Chondrocyte (in vitro differentiated cells): ENCODE data around the gene BSX. TPM values are rescaled to one million over a fixed set of nuclear protein-coding genes. Genes with fewer than 3 reads are reported as not detected.

Source experiments
- DNase-seq: peaks from one replicate; pipeline ENCODE4 v3.0.0; 2021; ENCODE audit warnings: mixed read lengths, low spot score
- H3K27ac Mint-ChIP-seq: one replicate; pipeline ENCODE4 v1.8.0; 2021; ENCODE audit warnings: mild to moderate bottlenecking, moderate library complexity, mixed read lengths; ENCODE audit not compliant: unreplicated experiment
- H3K27me3 Mint-ChIP-seq: 2 replicates; pipeline ENCODE4 v1.8.0; 2021; ENCODE audit warnings: low read depth, mixed read lengths
- H3K36me3 Mint-ChIP-seq: 2 replicates; pipeline ENCODE4 v1.8.0; 2021; ENCODE audit warnings: low read depth, mixed read lengths
- H3K4me1 Mint-ChIP-seq: 2 replicates; pipeline ENCODE4 v1.8.0; 2021; ENCODE audit warnings: low read depth, mild to moderate bottlenecking, mixed read lengths
- H3K4me3 Mint-ChIP-seq: one replicate; pipeline ENCODE4 v1.8.0; 2021; ENCODE audit warnings: mild to moderate bottlenecking, moderate library complexity, mixed read lengths; ENCODE audit not compliant: unreplicated experiment
- H3K9me3 Mint-ChIP-seq: 2 replicates; pipeline ENCODE4 v1.8.0; 2021; ENCODE audit warnings: low read depth, mixed read lengths
- CTCF ChIP-seq: fragments of 200-600 bp; sonication (generic); IDR thresholded peaks from 2 replicates; pipeline ENCODE4 v1.5.0; 2021; ENCODE audit warnings: antibody characterized with exemption, mild to moderate bottlenecking, moderate library complexity
- total RNA-seq: library from RNA; stranded (reverse); gene quantifications from 3 replicates; pipeline ENCODE4 v1.2.1, GENCODE V29; 2021

BSX gene
- total RNA-seq, 1 donor from 2014 or later, result not detected

GRCh38 chr11:122983438-122984185 is 2.0 kb upstream of the BSX start:
- H3K4me1 Mint-ChIP-seq, result peaks cover 16% of the 10 kb centered on the region
- TF ChIP-seq CTCF, result no peak
- no peak for DNase-seq
- peak overlapping the region; percentile 85 for H3K4me3 Mint-ChIP-seq
- H3K27me3 Mint-ChIP-seq, result peaks cover 65% of the 10 kb centered on the region
- H3K27ac Mint-ChIP-seq, result no peak overlapping the region
- H3K36me3 Mint-ChIP-seq, result peaks cover 2% of the 10 kb centered on the region
- H3K9me3 Mint-ChIP-seq, result no peaks in the 10 kb centered on the region

- H3K27me3 Mint-ChIP-seq, result peaks cover 72% of the 10 kb centered on the region
- peaks cover 5% of the 10 kb centered on the region for H3K36me3 Mint-ChIP-seq
- H3K4me3 Mint-ChIP-seq, result no peak overlapping the region
- peaks cover 3% of the 10 kb centered on the region for H3K9me3 Mint-ChIP-seq
- H3K4me1 Mint-ChIP-seq, result peaks cover 35% of the 10 kb centered on the region
- no peak for DNase-seq
- no peak for TF ChIP-seq CTCF
- H3K27ac Mint-ChIP-seq, result no peak overlapping the region
These were observed 1.6 kb downstream of the BSX start for GRCh38 chr11:122979815-122980595.

GRCh38 chr11:122979103-122979814 is 2.4 kb downstream of the BSX start:
- Mint-ChIP-seq H3K27ac (no peak overlapping the region), H3K4me3 (no peak overlapping the region), H3K9me3 (peaks cover 3% of the 10 kb centered on the region), H3K27me3 (peaks cover 77% of the 10 kb centered on the region), H3K4me1 (peaks cover 31% of the 10 kb centered on the region), H3K36me3 (peaks cover 5% of the 10 kb centered on the region)
- no peak for DNase-seq
- TF ChIP-seq CTCF, result no peak

GRCh38 chr11:122978299-122978620 is 3.4 kb downstream of the BSX start:
- H3K9me3 Mint-ChIP-seq, result peaks cover 3% of the 10 kb centered on the region
- no peak overlapping the region for H3K27ac Mint-ChIP-seq
- peaks cover 31% of the 10 kb centered on the region for H3K4me1 Mint-ChIP-seq
- no peak overlapping the region for H3K4me3 Mint-ChIP-seq
- DNase-seq, result no peak
- peaks cover 84% of the 10 kb centered on the region for H3K27me3 Mint-ChIP-seq
- no peak for TF ChIP-seq CTCF
- H3K36me3 Mint-ChIP-seq, result peaks cover 5% of the 10 kb centered on the region
